GM19035 (cell line): ENCODE data around the gene HOXA3.

Experiments used
- ATAC-seq: cut with Tn5 transposase; IDR thresholded peaks from one replicate; pipeline ENCODE4 v1.9.1; 2021; ENCODE audit not compliant: unreplicated experiment

Gene HOXA3

GRCh38 chr7:27189997-27190748, 37.8 kb upstream of the HOXA3 start:
- no peak for ATAC-seq

DNA sequence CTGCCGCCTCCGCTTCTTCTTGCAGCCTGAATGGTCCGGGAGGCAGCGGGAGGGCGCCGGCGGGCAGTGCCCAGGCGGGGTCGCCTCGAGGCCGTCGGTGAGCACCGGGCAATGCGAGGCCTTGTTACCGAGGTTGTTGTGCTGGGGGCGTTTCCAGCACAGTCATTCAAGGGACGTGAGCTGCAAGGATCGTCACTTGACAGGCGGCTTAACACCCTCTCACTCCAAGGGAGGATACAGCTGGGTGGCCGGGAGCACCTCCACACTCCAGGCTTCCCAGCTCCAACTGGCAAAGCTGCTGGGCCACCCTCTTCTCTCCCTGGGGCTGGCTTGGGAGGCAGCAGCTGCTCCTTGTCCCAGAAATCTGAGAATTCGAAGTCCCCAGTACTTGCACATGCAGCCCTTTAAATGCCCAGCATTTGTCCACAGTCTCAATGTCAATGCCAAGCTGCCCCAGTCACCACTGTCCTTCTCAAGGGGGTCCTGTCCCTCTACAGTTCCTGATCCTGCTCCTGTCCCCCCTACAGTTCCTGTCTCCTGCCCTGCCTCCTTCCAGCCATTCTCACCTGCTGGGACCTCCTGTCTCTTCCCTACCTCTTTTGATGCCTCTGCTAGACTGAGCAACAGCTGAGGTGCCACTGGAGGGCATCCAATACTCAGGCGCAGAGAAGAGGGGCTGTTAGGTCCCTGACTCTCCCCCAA, 37.1 kb upstream of the HOXA3 start:
- no peak for ATAC-seq

DNA sequence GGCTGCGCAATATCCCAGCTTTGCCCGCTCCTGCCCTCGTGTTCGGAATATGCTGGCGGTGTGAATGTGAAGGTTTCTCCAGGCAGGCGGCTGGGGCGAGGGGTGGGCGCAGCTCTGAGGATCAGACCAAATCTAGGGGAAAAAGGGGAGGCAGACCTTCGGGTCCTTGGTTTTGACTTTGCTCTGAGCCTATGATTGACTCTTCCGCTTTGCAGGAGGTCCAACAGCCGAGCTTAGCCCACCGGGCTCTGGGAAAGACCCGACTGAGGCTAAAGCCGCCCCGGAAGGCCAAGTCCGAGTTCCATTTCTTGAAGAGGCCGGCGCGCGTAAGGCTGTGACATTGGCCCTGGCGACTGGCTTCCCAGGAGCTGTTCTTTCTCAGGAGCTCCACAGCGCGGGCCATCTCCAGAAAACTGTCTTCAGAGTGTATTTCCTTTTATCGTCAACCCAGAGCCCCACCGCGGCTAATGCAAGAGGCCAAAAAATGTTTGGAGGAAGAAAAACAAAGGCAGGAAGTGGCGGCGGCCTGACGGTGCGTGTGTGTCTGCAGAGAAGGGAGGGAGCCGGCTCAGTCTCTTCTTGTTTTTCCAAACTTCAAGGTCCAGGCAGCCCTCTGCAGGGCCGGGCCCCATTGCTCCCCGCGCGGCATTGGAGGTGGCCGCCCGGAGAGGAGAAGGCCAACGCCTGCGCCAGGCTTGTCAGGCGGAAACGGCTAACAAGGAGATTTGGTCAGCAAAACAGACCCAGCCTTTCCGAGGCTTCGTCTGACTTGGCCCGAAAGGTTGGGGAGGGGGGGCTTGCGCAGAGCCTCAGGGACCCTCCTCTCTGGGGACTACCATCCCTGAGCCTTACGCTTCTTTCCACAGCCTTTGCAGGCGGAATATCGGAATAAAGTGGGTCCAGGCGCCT, 36.3 kb upstream of the HOXA3 start:
- ATAC-seq = no peak

GRCh38 chr7:27187475-27188385, 35.3 kb upstream of the HOXA3 start:
- ATAC-seq = no peak

DNA sequence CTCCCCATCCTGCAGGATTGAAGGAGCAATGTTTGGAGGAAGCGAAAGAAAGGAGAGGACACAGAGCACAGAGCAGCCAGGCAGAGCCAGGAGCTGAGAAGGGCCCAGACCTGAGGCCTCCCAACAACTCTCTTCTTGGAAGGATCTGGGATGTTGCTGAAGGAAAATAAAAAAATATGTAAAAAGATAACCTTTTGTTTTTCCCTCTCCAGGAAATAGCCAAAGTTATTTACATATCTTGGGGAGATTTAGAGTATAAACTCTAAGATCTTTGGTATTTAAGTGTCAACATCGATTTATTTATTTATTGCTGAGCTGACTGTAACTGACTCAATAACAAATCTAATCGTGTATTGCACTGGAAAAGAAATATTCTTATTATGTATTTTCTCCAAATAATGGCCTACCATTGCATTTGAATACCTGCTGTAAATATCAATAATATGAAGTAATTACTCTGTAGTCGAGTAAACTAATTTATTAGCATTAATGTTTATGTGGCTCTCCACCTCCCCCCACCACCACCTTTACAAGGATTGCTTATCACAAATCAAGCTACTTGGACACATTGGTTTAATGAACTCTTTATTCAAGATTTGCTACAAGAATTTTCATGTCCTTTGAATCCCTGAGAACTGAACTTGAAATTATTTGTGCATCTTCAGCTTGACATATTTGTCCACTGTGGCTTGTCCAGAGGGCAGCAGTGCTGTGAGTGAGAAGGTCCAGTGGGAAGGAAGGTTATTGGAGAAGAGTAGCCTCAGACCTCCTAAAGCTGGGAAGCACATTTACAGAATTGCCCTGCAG, 34.5 kb upstream of the HOXA3 start:
- ATAC-seq = no peak

GRCh38 chr7:27185854-27186667, 33.7 kb upstream of the HOXA3 start:
- no peak for ATAC-seq

GRCh38 chr7:27185013-27185853, 32.9 kb upstream of the HOXA3 start, which contains the start of gene HOXA11:
Gene HOXA11, minus strand, starts transcription at chr7:27185232. Its CDS starts 88 bp downstream, at chr7:27185144.
- no peak for ATAC-seq

- no peak for ATAC-seq
These were observed 32.1 kb upstream of the HOXA3 start for GRCh38 chr7:27184337-27185012.

DNA sequence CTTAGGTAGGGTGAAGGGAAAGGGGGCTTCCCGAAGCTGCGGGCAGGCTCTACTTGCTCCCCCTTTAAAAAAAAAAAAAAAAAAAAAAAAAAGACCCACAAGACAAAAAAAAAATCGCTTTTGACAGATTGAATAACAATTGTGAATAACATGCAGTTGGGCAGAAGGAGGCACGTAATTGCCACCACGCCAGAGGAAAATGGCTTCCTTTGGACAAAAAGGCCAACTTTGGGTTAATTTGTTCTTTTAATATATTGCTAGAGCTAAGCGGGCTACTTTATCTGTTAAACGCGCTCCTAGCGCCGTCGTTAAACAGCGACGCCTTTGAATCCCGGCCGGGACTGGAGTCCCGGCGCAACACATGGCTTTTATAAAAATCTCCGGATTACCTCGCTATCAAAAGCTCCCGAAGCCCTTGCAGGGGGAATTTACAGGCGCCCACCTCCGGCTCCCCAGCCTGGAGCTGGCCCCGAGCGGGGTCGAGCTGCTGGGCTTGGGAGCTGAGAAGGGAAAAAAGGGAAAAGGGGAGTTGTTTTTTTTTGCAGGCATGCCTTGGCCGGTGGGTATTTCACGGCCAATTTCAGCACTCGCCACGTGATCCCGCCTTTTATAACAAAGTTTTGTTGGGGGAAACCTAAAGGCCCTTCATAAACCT, 31.4 kb upstream of the HOXA3 start:
- no peak for ATAC-seq

- no peak for ATAC-seq
These were observed 30.7 kb upstream of the HOXA3 start for GRCh38 chr7:27182861-27183681.

- no peak for ATAC-seq
These were observed 30.0 kb upstream of the HOXA3 start for GRCh38 chr7:27182285-27182841.

DNA sequence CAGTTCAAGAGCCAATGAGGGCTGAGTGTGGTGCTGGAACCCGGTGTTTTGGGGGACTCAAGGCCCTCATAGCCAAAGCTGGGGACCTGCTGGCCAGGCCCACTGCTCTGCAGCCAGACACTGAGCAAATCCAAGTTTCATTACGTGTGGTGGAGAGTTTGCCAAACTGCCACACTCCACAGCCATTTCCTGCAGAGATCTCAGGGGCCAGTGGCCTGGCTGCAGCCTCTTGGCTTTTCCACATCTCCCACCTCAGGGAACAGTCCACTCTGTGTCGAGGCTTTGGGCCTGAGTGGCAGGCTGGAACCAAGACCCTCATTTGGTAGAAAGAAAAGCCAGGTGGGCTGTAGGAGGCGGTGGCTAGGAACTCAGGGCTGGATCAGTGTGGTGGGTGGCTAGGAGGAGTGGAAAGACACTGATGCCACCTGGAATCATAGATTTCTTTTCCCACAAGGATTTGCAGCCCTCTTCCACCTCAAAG, 29.5 kb upstream of the HOXA3 start:
- ATAC-seq = no peak

DNA sequence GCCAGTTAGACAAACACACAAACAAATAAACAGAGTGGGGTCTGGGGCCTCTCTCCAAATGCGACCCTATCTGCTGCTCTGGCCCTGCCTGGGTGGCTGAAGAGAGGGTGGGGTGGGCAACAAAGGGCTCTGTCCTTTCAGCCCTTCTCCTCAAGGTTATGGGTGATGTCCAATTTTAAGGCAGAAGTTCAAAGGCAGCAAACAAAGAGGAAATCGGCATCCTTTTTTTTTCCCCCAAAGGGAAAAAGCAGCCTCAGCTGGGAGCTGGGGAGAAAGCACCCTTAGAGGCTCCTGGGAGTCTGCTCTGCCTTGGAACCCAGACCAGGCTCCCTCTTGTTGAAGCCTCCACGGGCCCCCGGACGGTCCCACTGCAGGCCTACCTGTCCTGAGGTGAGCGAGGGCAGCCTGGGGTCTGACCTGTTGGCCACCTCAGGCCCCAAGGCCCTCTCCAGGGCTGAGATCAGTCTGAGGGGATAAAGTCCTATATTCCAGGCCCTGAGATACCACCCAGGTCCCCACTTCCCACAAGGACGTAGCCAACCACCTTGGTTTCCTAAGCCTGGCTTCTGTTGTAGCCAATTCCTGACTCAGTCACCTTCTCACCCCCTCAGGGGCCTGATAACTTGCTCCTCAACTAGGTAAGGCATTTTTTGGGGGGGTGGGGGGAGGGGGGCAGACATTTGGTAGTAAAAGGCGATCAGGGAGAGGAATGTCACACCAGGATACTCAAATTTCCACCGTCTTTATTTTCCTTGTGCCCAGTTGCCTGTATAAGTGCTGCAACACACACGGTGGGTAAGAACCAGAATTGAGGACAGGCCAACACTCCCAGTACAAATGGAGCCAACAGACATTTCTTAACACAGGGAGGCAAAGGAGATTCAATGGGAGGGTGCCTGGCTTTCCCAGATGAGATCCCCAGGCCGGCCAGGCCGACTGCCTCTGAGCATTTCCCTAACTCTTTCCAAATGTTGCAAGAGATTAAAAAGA, 28.3 kb upstream of the HOXA3 start:
- no peak for ATAC-seq
